Measurements from ENCODE around the gene PPIC.
"Not testable (repeated sequence)": the region's sequence is repeated elsewhere in the genome, so short reads cannot be mapped to it uniquely, and the experiment has no call there.

Gene PPIC

GRCh38 chr5:123007182-123007581, 29.3 kb downstream of the PPIC start:
- no peak for DNase-seq

GRCh38 chr5:123001808-123002207, 34.7 kb downstream of the PPIC start:
- DNase-seq = no peak

GRCh38 chr5:123000731-123001130, 35.8 kb downstream of the PPIC start:
- DNase-seq = peak; percentile 33

GRCh38 chr5:122999947-123000563, 36.5 kb downstream of the PPIC start:
- no peak for DNase-seq

- no peak for DNase-seq
Observed at GRCh38 chr5:122997294-122997693, 39.2 kb downstream of the PPIC start.

GRCh38 chr5:122996091-122996490, 40.4 kb downstream of the PPIC start:
- DNase-seq = no peak

- no peak for DNase-seq
Observed at GRCh38 chr5:122985954-122986721, 50.4 kb downstream of the PPIC start.

GRCh38 chr5:122985006-122985700, 51.4 kb downstream of the PPIC start:
- no peak for DNase-seq

- no peak for DNase-seq
Observed at GRCh38 chr5:122984425-122984824, 52.1 kb downstream of the PPIC start.

- DNase-seq = no peak
Observed at GRCh38 chr5:122982376-122982775, 54.1 kb downstream of the PPIC start.

- DNase-seq = no peak
Observed at GRCh38 chr5:122981846-122982245, 54.7 kb downstream of the PPIC start.

GRCh38 chr5:122978644-122979297, 57.8 kb downstream of the PPIC start:
- no peak for DNase-seq

GRCh38 chr5:122978068-122978467, 58.5 kb downstream of the PPIC start:
- no peak for DNase-seq

GRCh38 chr5:122977319-122977718, 59.2 kb downstream of the PPIC start:
- no peak for DNase-seq

GRCh38 chr5:122974251-122974650, 62.3 kb downstream of the PPIC start:
- not testable (repeated sequence) for DNase-seq

- not testable (repeated sequence) for DNase-seq
Observed at GRCh38 chr5:122973759-122974158, 62.8 kb downstream of the PPIC start.
